SK-N-MC (cell line): ENCODE measurements around the gene SAMM50.

Experiments used
- DNase-seq: peaks from one replicate; pipeline ENCODE4 v3.0.0-alpha.2; 2011; ENCODE audit warnings: low read depth, low spot score
- H3K27ac ChIP-seq: fragments of 200-600 bp; sonication (generic); 2 replicates; pipeline ENCODE4 v1.5.1; 2016; ENCODE audit warnings: mixed run types
- H3K36me3 ChIP-seq: fragments of 200-600 bp; sonication (generic); 2 replicates; pipeline ENCODE4 v1.6.1; 2017; ENCODE audit warnings: antibody characterized with exemption, low read length, mixed read lengths; ENCODE audit not compliant: insufficient read depth
- H3K4me3 ChIP-seq: fragments of 200-600 bp; sonication (generic); 2 replicates; pipeline ENCODE4 v1.5.1; 2016
- H3K9ac ChIP-seq: fragments of 200-600 bp; sonication (generic); 2 replicates; pipeline ENCODE4 v1.8.0; 2017; ENCODE audit warnings: mixed run types, mixed read lengths; ENCODE audit not compliant: insufficient read length
- H3K9me3 ChIP-seq: fragments of 200-600 bp; sonication (generic); 2 replicates; pipeline ENCODE4 v1.6.1; 2017; ENCODE audit warnings: low read depth, mild to moderate bottlenecking, antibody characterized with exemption, low read length, moderate library complexity, mixed read lengths
- EZH2 ChIP-seq: fragments of 200-600 bp; sonication (generic); IDR thresholded peaks from one replicate; pipeline ENCODE4 v1.6.1; 2017; ENCODE audit warnings: antibody characterized with exemption
- FOXP2 ChIP-seq: optimal IDR thresholded peaks from 2 replicates; pipeline ENCODE3; 2011; ENCODE audit warnings: mild to moderate bottlenecking, moderate library complexity; ENCODE audit not compliant: insufficient read depth; ENCODE audit errors: extremely low read length, control extremely low read depth
- POLR2AphosphoS5 ChIP-seq: IDR thresholded peaks from 2 replicates; pipeline ENCODE4 v1.6.1; 2012; ENCODE audit warnings: mild to moderate bottlenecking, low read depth, low read length, borderline replicate concordance

The SAMM50 gene

DNA sequence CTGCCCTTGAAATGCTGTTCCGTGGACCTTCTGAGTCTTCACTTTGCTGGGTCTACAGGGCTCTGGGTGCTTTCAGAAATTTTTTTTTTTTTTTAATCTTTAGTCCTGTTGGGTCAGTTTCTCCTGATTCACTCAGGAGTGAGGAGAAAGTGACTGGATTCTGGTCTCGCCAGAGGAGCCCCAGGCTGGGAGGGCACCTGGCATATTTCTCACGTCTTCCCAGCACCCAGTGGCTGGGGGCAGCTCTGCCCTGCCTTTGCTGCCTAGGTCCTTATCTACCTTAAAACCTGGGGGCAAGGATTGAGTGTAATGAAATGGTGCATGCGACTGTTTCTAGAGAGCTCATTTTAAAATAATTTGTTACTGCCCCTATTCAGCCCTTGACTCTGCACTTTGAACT is 23.3 kb downstream of the SAMM50 start:
- peaks cover 55% of the 10 kb centered on the region for H3K36me3 ChIP-seq
- no peak overlapping the region for H3K27ac ChIP-seq
- no peaks in the 10 kb centered on the region for H3K9me3 ChIP-seq
- no peak for TF ChIP-seq EZH2
- no peak for TF ChIP-seq FOXP2
- TF ChIP-seq POLR2AphosphoS5: no peak
- no peak overlapping the region for H3K9ac ChIP-seq
- H3K4me3 ChIP-seq: no peak overlapping the region
- DNase-seq: no peak

DNA sequence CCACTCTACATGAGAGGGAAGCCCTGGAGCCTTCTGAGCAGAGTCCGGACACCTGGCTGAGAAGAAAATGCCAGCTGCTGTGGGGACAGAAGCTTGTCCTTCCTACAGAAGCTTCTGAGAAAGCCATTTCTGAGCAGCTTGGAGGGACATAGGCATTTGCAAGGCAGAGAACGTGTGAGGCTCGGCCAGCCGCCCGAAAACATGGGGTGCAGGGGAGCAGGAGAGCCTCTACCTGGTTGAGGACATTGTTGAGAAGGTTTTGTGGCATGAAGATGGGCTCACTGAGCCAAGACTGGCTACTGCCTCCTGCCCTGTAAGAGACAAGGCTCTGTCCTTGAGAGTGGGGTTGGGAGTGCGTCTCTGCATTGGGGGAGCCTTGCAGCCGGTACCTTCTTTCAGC is 25.3 kb downstream of the SAMM50 start:
- no peak for DNase-seq
- Histone ChIP-seq H3K27ac (no peak overlapping the region), H3K9ac (no peak overlapping the region)

DNA sequence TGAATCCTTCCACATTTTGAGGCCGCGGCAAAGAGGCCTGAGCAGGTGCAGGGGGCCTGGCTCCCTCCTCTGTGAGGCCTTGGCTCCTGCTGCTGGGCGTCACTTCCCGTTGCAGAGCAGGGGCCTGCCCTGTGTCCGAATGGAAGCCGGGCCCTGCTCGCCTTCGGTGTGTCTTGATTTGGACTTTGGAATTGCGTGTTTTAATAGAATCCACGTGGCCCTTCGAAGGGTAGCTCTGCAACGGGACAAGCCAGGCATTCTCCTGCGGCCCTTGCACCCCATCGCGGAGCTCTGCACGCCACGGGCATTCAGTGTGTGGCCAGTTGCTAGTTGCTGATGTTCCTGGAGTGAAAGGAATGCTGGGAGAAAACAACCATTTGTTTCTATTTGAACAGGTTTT is 25.8 kb downstream of the SAMM50 start:
- no peak for TF ChIP-seq FOXP2
- no peak overlapping the region for H3K9ac ChIP-seq
- H3K9me3 ChIP-seq: no peaks in the 10 kb centered on the region
- no peak overlapping the region for H3K4me3 ChIP-seq
- no peak overlapping the region for H3K27ac ChIP-seq
- DNase-seq: no peak
- H3K36me3 ChIP-seq: peaks cover 53% of the 10 kb centered on the region

More for the DNA sequence above, 25.3 kb downstream of the SAMM50 start:
- peaks cover 52% of the 10 kb centered on the region for H3K36me3 ChIP-seq
- no peaks in the 10 kb centered on the region for H3K9me3 ChIP-seq
- no peak for TF ChIP-seq EZH2
- TF ChIP-seq FOXP2: no peak
- no peak overlapping the region for H3K4me3 ChIP-seq

DNA sequence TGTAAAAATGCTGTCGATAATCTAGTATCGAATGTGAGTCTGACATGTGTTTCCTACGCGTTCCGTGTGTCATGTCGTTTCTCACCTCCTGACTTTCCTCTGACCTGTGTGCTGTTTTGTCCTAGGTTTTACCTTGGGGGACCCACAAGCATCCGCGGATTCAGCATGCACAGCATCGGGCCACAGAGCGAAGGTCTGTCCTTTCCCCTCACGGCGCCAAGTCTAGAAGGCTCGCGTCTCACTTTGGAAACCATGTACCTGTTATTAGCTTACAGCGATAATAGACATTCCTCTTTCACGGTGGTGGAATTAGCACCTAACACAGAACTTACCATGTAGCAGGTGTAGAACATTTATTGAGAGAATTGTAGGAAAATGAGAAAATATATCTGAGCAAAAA is 28.6 kb downstream of the SAMM50 start:
- DNase-seq: no peak
- no peak for TF ChIP-seq FOXP2
- no peak for TF ChIP-seq EZH2
- no peak for TF ChIP-seq POLR2AphosphoS5
- H3K36me3 ChIP-seq: peaks cover 45% of the 10 kb centered on the region

DNA sequence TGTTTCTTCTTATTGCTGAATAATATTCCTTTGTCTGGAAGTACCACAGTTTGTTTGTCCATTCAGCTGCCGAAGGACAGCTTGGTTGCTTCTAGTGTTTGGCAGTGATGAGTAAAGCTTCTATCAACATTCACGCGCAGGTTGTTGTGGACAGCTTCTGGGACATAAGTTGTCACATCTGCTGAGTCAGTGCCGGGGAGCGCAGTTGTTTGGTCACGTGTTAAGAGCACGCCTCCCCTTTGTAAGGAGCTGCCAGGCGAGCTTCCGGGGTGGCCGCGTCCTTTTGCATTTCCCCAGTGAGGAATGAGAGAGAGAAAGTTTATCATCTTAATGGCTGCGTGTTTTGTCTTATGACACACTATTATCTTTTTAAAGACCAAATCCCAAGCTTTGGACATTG is 30.3 kb downstream of the SAMM50 start:
- H3K36me3 ChIP-seq: peaks cover 44% of the 10 kb centered on the region
- no peak overlapping the region for H3K27ac ChIP-seq
- H3K9ac ChIP-seq: no peak overlapping the region
- no peaks in the 10 kb centered on the region for H3K9me3 ChIP-seq
- TF ChIP-seq FOXP2 (no peak), POLR2AphosphoS5 (no peak), EZH2 (no peak)
- no peak overlapping the region for H3K4me3 ChIP-seq
- no peak for DNase-seq

More for the DNA sequence above, 28.6 kb downstream of the SAMM50 start:
- no peak overlapping the region for H3K9ac ChIP-seq
- H3K9me3 ChIP-seq: no peaks in the 10 kb centered on the region
- no peak overlapping the region for H3K4me3 ChIP-seq
- no peak overlapping the region for H3K27ac ChIP-seq

DNA sequence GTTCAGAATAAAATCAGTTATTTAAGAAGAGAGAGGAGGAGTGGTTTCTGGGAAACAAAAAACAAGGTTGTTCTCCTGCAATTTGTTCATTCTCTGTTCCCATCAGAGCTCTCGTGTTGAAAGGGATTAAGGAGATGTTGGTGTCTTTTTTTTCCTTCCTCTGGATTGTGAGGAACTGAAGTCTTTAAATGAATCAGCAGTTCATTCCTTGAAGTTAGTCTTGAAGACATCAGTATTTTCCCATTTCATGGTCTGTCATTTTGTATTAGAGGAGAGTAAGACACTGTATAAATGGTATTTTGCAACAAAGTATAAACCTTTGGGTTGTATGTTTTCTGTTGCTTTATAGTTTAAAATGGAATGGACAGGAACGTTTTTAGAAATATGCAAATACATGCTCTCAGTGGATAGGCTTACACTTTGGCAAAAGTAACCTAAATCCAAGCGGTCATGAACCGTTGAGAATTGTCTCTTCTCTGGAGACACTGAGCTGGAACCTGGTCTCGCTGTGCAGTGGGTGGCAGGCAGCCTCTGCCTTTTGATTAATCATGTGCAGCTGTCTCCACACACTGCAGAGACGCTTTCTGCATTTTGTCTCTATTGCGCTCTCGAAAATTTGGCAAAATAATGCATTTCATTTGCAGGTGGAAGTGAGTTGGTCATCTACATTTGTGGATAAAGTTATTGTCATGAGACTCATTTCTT is 33.0 kb downstream of the SAMM50 start:
- Histone ChIP-seq H3K9me3 (no peaks in the 10 kb centered on the region), H3K4me3 (no peak overlapping the region), H3K9ac (no peak overlapping the region), H3K36me3 (peaks cover 45% of the 10 kb centered on the region), H3K27ac (no peak overlapping the region)
- DNase-seq: no peak
- no peak for TF ChIP-seq EZH2
- no peak for TF ChIP-seq POLR2AphosphoS5
- TF ChIP-seq FOXP2: no peak

DNA sequence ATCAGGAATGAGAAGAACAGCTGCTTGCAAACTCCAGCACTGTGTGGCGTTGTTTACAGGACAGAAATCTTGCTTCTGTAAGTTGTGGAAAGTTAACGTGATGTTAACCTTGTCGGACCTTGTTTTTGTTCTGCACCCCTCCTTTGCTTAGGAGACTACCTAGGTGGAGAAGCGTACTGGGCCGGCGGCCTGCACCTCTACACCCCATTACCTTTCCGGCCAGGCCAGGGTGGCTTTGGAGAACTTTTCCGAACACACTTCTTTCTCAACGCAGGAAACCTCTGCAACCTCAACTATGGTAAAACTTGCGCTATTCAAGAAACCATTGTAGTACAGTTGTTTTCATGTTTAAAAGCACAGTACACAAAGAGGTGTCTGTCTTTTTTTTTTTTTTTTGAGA is 33.7 kb downstream of the SAMM50 start:
- Histone ChIP-seq H3K27ac (no peak overlapping the region), H3K9ac (no peak overlapping the region), H3K9me3 (no peaks in the 10 kb centered on the region), H3K4me3 (no peak overlapping the region), H3K36me3 (peaks cover 45% of the 10 kb centered on the region)
- no peak for DNase-seq
- TF ChIP-seq POLR2AphosphoS5 (no peak), EZH2 (no peak), FOXP2 (no peak)

DNA sequence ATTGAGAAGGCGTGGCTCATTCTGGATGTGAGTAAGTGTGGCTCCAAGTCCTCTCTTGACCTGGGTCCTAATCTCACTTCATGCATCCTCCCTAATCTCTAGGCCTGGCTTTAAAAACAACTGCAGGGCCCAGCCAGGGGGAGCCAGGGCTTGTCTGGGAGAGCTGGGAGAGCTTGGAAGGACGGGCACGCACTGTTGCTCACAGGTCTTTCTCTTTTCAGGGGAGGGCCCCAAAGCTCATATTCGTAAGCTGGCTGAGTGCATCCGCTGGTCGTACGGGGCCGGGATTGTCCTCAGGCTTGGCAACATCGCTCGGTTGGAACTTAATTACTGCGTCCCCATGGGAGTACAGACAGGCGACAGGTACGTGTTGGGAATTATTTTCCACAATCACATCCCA is 34.8 kb downstream of the SAMM50 start:
- Histone ChIP-seq H3K4me3 (no peak overlapping the region), H3K27ac (no peak overlapping the region), H3K36me3 (peaks cover 45% of the 10 kb centered on the region), H3K9me3 (no peaks in the 10 kb centered on the region), H3K9ac (no peak overlapping the region)
- no peak for DNase-seq
- TF ChIP-seq EZH2 (no peak), POLR2AphosphoS5 (no peak), FOXP2 (no peak)

DNA sequence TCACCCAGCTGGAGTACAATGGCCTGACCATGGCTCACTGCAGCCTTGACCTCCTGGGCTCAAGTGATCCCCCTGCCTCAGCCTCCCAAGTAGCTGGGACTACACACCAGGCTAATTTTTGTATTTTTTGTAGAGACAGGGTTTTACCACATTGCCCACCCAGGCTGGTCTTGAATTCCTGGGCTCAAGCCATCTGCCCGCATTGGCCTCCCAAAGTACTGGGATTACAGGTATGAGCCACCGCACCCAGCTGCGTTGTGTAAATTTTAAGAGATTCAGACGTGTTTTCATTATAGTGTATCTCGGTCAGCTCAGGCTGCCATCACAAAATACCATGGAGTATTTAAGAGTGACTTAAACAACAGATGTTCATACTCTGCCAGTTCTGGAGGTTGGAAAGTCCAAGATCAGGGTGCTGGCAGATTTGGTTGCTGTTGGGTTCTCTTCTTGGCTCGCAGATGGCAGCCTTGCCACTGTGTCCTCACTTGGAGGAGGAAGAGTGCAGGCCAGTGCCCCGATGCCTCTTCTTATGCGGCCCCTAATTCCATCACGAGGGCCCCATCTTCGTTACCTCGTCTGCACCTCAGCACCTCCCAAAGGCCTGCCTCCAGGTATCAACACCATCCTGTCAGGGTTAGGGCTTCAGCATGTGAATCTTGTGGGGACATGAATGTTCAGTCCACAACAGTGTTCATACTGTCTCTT is 36.2 kb downstream of the SAMM50 start:
- DNase-seq: no peak
- no peak for TF ChIP-seq EZH2
- TF ChIP-seq FOXP2: no peak
- no peak for TF ChIP-seq POLR2AphosphoS5
- Histone ChIP-seq H3K9ac (no peak overlapping the region), H3K9me3 (no peaks in the 10 kb centered on the region), H3K4me3 (no peak overlapping the region), H3K27ac (no peak overlapping the region), H3K36me3 (peaks cover 43% of the 10 kb centered on the region)
